ENCODE data around the gene FOXI1. TPM values are rescaled to one million over a fixed set of nuclear protein-coding genes. Genes with fewer than 3 reads are reported as not detected.

FOXI1 gene
- polyA plus RNA-seq (2013, experiment 1 of 2): 0.20 TPM
- 0.17 TPM for polyA plus RNA-seq (2013, experiment 2 of 2)

DNA sequence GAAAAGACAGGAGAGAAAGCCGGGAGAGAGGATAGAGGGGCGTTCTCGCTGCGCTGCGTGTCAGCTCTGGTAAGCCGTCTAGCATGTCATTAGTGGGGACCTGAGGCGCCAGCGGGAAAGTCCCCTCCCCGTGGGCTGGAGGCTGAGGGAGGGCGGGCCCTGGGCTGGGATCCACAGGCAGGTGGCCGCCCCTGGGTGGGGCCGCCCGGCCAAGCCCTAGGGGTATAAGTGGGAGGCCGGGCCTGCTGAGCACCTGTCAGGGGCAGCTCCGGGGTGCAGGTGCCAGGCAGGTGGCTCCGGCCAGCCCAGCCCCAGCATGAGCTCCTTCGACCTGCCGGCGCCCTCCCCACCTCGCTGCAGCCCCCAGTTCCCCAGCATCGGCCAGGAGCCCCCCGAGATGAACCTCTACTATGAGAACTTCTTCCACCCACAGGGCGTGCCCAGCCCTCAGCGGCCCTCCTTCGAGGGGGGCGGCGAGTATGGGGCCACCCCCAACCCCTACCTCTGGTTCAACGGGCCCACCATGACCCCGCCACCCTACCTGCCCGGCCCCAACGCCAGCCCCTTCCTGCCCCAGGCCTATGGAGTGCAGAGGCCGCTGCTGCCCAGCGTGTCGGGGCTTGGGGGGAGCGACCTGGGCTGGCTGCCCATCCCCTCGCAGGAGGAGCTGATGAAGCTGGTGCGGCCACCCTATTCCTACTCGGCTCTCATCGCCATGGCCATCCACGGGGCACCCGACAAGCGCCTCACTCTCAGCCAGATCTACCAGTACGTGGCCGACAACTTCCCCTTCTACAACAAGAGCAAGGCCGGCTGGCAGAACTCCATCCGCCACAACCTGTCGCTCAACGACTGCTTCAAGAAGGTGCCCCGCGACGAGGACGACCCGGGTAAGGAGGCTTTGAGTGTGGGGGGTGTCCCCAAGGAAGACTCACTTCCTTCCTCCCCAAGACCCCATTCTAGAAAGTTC, at the start of gene FOXI1:
Gene FOXI1 (plus strand): TSS at position 256 of the 970 bp plus-strand sequence. CDS start 61 bp downstream, at position 317.
- Histone ChIP-seq H2BK5ac (ENCODE audit: low read length) (no peak within 1 kb of the TSS), H4K8ac (ENCODE audit: low read depth, low read length) (no peak within 1 kb of the TSS), H2BK120ac (ENCODE audit: low read depth, low read length) (no peak within 1 kb of the TSS), H3K4me2 (ENCODE audit: low read length) (no peak within 1 kb of the TSS), H3K27ac (ENCODE audit: low read depth, low read length) (no peak within 1 kb of the TSS), H3K27me3 (ENCODE audit: insufficient read depth, low read length, poor library complexity) (no peaks in the 10 kb centered on the region), H3K4me3 (ENCODE audit: low read length) (no peak within 1 kb of the TSS), H3K79me2 (ENCODE audit: control insufficient read depth, insufficient read depth, low read length) (no peaks in the 10 kb centered on the region), H3K9ac (ENCODE audit: low read length) (no peak within 1 kb of the TSS), H4K5ac (ENCODE audit: low read length) (no peak within 1 kb of the TSS), H3K36me3 (ENCODE audit: control insufficient read depth, insufficient read depth, low read length) (no peaks in the 10 kb centered on the region), H2AK5ac (ENCODE audit: low read length) (no peak within 1 kb of the TSS), H3K4ac (ENCODE audit: low read depth, low read length) (no peak within 1 kb of the TSS), H3K4me1 (ENCODE audit: control insufficient read depth, low read depth, low read length) (peaks cover 12% of the 10 kb centered on the region), H3K56ac (ENCODE audit: low read length) (no peak within 1 kb of the TSS), H3K18ac (ENCODE audit: low read length) (peak within 1 kb of the TSS; percentile 19), H3K79me1 (ENCODE audit: low read length) (no peaks in the 10 kb centered on the region), H3K23ac (ENCODE audit: low read length) (no peak within 1 kb of the TSS), H2BK15ac (replicated peaks; ENCODE audit: low read depth) (no peak within 1 kb of the TSS)
- no CpG with 5 or more reads among the region's 53 CpGs for WGBS (ENCODE audit: extremely low coverage, insufficient coverage, low lambda C conversion rate)
- no peak for DNase-seq

DNA sequence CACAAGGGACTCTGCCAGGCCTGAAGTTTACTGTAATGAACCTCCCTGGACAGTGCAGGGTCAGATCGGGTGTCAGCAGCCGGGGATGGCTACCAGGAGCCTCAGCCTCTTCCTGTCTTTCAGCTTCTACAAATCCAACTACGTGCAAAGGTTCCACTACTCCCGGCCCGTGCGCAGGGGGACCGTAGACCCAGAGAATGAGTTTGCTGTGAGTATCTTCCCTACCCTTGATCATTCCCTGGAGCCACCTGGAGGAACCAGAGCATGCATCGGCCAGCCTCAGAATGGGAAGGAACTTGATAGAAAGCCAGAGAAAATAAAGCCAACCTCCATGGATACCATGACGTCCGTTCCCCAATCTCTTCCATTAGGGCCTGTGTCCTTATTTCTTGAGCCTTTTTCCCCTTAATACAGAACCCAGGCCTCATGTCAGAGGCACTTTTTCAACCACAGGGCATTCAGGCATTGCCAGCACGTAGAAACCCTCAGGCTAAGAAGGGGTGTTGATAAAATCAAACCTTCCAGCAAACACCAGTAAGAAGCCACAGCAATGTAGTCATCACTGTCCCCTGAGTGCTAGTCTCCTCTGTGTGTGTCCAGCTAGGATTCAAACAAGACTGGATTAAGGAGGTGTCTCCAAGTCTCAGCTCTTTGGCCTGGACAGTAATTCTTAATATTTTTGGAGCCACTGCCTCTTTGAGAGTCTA, 49.0 kb upstream of the FOXI1 start:
- Histone ChIP-seq H3K4me1 (ENCODE audit: control insufficient read depth, low read depth, low read length) (no peaks in the 10 kb centered on the region), H2BK5ac (ENCODE audit: low read length) (no peak overlapping the region), H2BK120ac (ENCODE audit: low read depth, low read length) (no peak overlapping the region), H2BK15ac (replicated peaks; ENCODE audit: low read depth) (no peak overlapping the region), H3K79me1 (ENCODE audit: low read length) (no peaks in the 10 kb centered on the region), H3K4me2 (ENCODE audit: low read length) (no peak overlapping the region), H3K4me3 (ENCODE audit: low read length) (no peak overlapping the region), H3K27ac (ENCODE audit: low read depth, low read length) (no peak overlapping the region), H3K27me3 (ENCODE audit: insufficient read depth, low read length, poor library complexity) (no peaks in the 10 kb centered on the region), H3K18ac (ENCODE audit: low read length) (no peak overlapping the region), H4K8ac (ENCODE audit: low read depth, low read length) (no peak overlapping the region), H2AK5ac (ENCODE audit: low read length) (no peak overlapping the region), H3K56ac (ENCODE audit: low read length) (no peak overlapping the region), H4K5ac (ENCODE audit: low read length) (no peak overlapping the region), H3K9ac (ENCODE audit: low read length) (no peak overlapping the region), H3K23ac (ENCODE audit: low read length) (no peak overlapping the region), H3K36me3 (ENCODE audit: control insufficient read depth, insufficient read depth, low read length) (no peaks in the 10 kb centered on the region), H3K79me2 (ENCODE audit: control insufficient read depth, insufficient read depth, low read length) (no peaks in the 10 kb centered on the region), H3K4ac (ENCODE audit: low read depth, low read length) (no peak overlapping the region)
- peak; percentile 33 for DNase-seq
- no CpG with 5 or more reads among the region's 11 CpGs for WGBS (ENCODE audit: extremely low coverage, insufficient coverage, low lambda C conversion rate)

DNA sequence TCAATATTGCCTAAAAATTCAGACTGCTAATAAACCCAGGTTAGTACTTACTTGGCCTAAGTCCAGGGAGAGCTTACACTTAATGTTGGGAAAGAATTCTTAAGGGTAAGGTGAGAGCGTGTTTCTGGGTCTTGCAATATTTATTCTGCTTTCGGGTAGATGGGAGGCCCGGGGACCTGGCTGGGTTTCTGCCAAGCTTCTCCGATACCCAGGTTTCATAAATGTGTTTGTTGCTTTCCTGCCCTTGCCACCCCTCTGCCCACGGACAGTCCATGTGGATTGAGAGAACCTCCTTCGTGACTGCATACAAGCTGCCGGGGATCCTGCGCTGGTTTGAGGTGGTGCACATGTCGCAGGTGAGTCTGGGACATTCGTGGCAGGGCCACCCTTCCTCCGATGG, 48.4 kb upstream of the FOXI1 start:
- no peak overlapping the region for H2BK15ac ChIP-seq (replicated peaks; ENCODE audit: low read depth)
- no peaks in the 10 kb centered on the region for H3K4me1 ChIP-seq (ENCODE audit: control insufficient read depth, low read depth, low read length)
- no peaks in the 10 kb centered on the region for H3K36me3 ChIP-seq (ENCODE audit: control insufficient read depth, insufficient read depth, low read length)
- no peaks in the 10 kb centered on the region for H3K27me3 ChIP-seq (ENCODE audit: insufficient read depth, low read length, poor library complexity)
- DNase-seq: no peak
- H3K4ac ChIP-seq (ENCODE audit: low read depth, low read length): no peak overlapping the region
- H4K8ac ChIP-seq (ENCODE audit: low read depth, low read length): no peak overlapping the region
- no peak overlapping the region for H3K56ac ChIP-seq (ENCODE audit: low read length)
- no peaks in the 10 kb centered on the region for H3K79me1 ChIP-seq (ENCODE audit: low read length)
- H2AK5ac ChIP-seq (ENCODE audit: low read length): no peak overlapping the region
- no peak overlapping the region for H3K27ac ChIP-seq (ENCODE audit: low read depth, low read length)
- H3K18ac ChIP-seq (ENCODE audit: low read length): no peak overlapping the region
- no peak overlapping the region for H3K4me2 ChIP-seq (ENCODE audit: low read length)
- no CpG with 5 or more reads among the region's 11 CpGs for WGBS (ENCODE audit: extremely low coverage, insufficient coverage, low lambda C conversion rate)
- no peak overlapping the region for H3K23ac ChIP-seq (ENCODE audit: low read length)
- H3K79me2 ChIP-seq (ENCODE audit: control insufficient read depth, insufficient read depth, low read length): no peaks in the 10 kb centered on the region
- no peak overlapping the region for H2BK120ac ChIP-seq (ENCODE audit: low read depth, low read length)
- H3K9ac ChIP-seq (ENCODE audit: low read length): no peak overlapping the region
- no peak overlapping the region for H2BK5ac ChIP-seq (ENCODE audit: low read length)
- H4K5ac ChIP-seq (ENCODE audit: low read length): no peak overlapping the region
- no peak overlapping the region for H3K4me3 ChIP-seq (ENCODE audit: low read length)

DNA sequence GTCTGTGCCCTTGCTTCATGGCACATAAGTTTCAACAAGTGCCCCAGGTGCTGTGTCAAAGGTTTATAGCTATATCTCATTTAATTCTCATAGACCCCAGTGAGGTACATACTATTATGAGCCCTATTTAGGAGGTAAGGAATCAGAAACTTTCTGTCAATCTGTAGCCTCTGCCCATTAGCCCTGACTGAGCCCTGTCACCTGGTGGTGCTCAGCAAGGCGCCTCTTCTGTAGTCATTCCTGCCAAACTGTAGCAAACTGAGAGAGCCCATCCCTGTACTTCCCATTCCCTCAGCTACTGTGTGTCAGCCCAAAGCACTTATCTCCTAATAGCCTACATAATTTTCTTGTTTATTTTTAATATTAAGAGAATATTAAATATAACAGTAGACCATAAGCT, 46.5 kb upstream of the FOXI1 start:
- Histone ChIP-seq H3K56ac (ENCODE audit: low read length) (no peak overlapping the region), H3K27me3 (ENCODE audit: insufficient read depth, low read length, poor library complexity) (no peaks in the 10 kb centered on the region), H4K8ac (ENCODE audit: low read depth, low read length) (no peak overlapping the region), H3K36me3 (ENCODE audit: control insufficient read depth, insufficient read depth, low read length) (no peaks in the 10 kb centered on the region), H3K9ac (ENCODE audit: low read length) (no peak overlapping the region), H2BK5ac (ENCODE audit: low read length) (no peak overlapping the region), H3K4me2 (ENCODE audit: low read length) (no peak overlapping the region), H3K79me2 (ENCODE audit: control insufficient read depth, insufficient read depth, low read length) (no peaks in the 10 kb centered on the region), H3K4me1 (ENCODE audit: control insufficient read depth, low read depth, low read length) (no peaks in the 10 kb centered on the region), H2BK15ac (replicated peaks; ENCODE audit: low read depth) (no peak overlapping the region), H3K79me1 (ENCODE audit: low read length) (no peaks in the 10 kb centered on the region), H3K27ac (ENCODE audit: low read depth, low read length) (no peak overlapping the region), H2BK120ac (ENCODE audit: low read depth, low read length) (no peak overlapping the region), H3K4me3 (ENCODE audit: low read length) (no peak overlapping the region), H4K5ac (ENCODE audit: low read length) (no peak overlapping the region), H3K23ac (ENCODE audit: low read length) (no peak overlapping the region), H3K18ac (ENCODE audit: low read length) (no peak overlapping the region), H3K4ac (ENCODE audit: low read depth, low read length) (no peak overlapping the region), H2AK5ac (ENCODE audit: low read length) (no peak overlapping the region)
- WGBS (ENCODE audit: extremely low coverage, insufficient coverage, low lambda C conversion rate): no CpG with 5 or more reads among the region's 1 CpG
- no peak for DNase-seq

DNA sequence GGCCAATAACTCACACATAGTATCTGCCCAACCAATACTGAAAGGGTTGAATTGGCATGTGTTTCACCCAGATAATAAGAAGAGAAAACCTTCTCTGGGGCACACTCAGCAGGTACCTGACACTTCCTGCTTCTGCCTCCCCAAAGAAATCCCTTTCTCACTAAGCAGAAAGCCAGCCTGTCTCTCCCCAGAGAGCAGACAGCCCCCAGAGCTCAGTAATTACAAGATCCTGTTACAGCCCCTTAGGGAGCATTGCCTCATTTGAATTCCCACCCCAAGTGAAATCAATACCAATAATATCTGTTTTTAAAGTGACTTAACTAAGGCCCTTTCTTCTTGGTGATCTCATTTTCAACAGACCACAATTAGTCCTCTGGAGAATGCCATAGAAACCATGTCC, 38.5 kb upstream of the FOXI1 start:
- no peak overlapping the region for H4K8ac ChIP-seq (ENCODE audit: low read depth, low read length)
- H3K27ac ChIP-seq (ENCODE audit: low read depth, low read length): no peak overlapping the region
- no peak for DNase-seq
- no peak overlapping the region for H2BK5ac ChIP-seq (ENCODE audit: low read length)
- no peak overlapping the region for H3K4me2 ChIP-seq (ENCODE audit: low read length)
- H3K4ac ChIP-seq (ENCODE audit: low read depth, low read length): no peak overlapping the region
- no peak overlapping the region for H2BK15ac ChIP-seq (replicated peaks; ENCODE audit: low read depth)
- H3K36me3 ChIP-seq (ENCODE audit: control insufficient read depth, insufficient read depth, low read length): no peaks in the 10 kb centered on the region
- H3K79me2 ChIP-seq (ENCODE audit: control insufficient read depth, insufficient read depth, low read length): no peaks in the 10 kb centered on the region
- H3K27me3 ChIP-seq (ENCODE audit: insufficient read depth, low read length, poor library complexity): no peaks in the 10 kb centered on the region
- H3K4me3 ChIP-seq (ENCODE audit: low read length): no peak overlapping the region
- H3K79me1 ChIP-seq (ENCODE audit: low read length): no peaks in the 10 kb centered on the region
- H2BK120ac ChIP-seq (ENCODE audit: low read depth, low read length): no peak overlapping the region
- no peak overlapping the region for H3K9ac ChIP-seq (ENCODE audit: low read length)
- no peak overlapping the region for H3K56ac ChIP-seq (ENCODE audit: low read length)
- H4K5ac ChIP-seq (ENCODE audit: low read length): no peak overlapping the region
- H3K23ac ChIP-seq (ENCODE audit: low read length): no peak overlapping the region
- H3K4me1 ChIP-seq (ENCODE audit: control insufficient read depth, low read depth, low read length): peaks cover 2% of the 10 kb centered on the region
- no peak overlapping the region for H2AK5ac ChIP-seq (ENCODE audit: low read length)
- no peak overlapping the region for H3K18ac ChIP-seq (ENCODE audit: low read length)

All from mesendoderm (in vitro differentiated cells).